ENCODE data around the gene PHOX2A.

PHOX2A gene

DNA sequence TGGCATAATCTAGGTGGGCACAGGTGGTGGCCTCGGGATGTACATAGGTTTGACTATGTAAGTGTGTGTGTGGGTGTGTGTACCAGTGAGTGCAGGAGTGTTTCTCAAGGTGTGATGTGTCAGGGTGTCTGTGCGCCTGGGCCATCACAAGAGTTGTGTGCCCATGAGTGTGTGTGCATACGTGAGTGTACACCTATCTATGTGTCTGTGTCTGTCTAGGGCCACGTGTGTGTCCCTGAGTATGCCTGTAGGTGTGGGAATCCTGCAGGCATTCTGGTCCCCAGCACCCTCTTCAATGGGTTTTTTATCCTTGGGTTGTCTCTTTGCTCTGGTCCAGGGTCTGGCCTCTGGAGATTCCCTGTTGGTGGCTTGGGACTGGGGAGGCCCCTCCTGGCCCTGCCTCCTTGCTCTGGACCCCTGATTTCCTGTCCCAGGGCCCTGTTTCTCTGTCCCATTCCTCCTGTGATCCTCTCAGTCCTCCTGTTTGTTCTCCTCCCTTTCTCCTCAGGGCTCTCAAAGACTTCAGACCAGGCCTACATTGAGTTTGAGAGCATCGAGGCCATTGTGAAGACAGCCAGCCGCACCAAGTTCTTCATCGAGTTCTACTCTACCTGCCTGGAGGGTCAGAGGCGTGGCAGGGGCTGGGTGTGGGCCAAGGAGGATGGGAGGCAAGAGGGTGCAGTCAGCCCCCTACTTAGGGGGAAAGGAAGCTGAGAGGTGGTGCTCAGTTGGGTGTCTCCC lies 10.0 kb downstream of the PHOX2A start:
- no peak for TF ChIP-seq ZNF274 (IDR thresholded peaks at IDR 0.05; ENCODE audit: low read depth, low read length)
- no peak overlapping the region for H3K4me3 ChIP-seq (ENCODE audit: low read length)

GRCh38 chr11:72233056-72233772 lies 10.8 kb downstream of the PHOX2A start:
- TF ChIP-seq ZNF274 (IDR thresholded peaks at IDR 0.05; ENCODE audit: low read depth, low read length), result no peak
- H3K4me3 ChIP-seq (ENCODE audit: low read length), result no peak overlapping the region

DNA sequence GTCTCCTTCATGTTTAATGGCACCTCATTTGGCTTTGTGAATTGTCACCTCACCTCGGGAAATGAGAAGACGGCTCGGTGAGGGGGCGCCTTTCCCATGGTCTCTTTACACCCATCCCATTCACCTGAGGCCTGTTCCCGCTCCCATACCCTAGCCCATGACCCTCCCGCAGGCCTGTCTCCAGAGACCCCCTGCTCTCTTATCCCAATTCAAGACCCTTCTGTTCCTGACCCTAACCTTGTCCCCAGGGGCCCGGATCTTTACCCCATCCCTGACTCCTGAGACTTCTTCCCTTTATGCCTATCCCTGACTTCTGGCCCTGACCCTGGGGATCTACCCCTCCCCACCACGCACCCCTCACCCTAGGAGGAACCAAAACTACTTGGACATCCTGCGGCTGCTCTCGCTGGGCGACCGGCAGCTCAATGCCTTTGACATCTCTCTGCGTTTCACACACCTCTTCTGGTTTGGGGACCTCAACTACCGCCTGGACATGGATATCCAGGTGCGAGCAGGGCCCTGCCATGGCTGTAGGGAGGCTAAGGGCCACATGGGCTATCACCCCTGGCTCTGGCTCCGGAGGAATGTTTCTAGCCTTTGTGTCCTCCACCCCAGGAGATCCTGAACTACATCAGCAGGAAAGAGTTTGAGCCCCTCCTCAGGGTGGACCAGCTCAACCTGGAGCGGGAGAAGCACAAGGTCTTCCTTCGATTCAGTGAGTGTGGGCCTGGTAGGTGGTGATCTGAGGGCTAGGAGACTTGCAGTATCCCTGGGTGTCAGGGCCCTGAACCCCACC lies 11.5 kb downstream of the PHOX2A start:
- no peak for TF ChIP-seq ZNF274 (IDR thresholded peaks at IDR 0.05; ENCODE audit: low read depth, low read length)
- no peak overlapping the region for H3K4me3 ChIP-seq (ENCODE audit: low read length)

DNA sequence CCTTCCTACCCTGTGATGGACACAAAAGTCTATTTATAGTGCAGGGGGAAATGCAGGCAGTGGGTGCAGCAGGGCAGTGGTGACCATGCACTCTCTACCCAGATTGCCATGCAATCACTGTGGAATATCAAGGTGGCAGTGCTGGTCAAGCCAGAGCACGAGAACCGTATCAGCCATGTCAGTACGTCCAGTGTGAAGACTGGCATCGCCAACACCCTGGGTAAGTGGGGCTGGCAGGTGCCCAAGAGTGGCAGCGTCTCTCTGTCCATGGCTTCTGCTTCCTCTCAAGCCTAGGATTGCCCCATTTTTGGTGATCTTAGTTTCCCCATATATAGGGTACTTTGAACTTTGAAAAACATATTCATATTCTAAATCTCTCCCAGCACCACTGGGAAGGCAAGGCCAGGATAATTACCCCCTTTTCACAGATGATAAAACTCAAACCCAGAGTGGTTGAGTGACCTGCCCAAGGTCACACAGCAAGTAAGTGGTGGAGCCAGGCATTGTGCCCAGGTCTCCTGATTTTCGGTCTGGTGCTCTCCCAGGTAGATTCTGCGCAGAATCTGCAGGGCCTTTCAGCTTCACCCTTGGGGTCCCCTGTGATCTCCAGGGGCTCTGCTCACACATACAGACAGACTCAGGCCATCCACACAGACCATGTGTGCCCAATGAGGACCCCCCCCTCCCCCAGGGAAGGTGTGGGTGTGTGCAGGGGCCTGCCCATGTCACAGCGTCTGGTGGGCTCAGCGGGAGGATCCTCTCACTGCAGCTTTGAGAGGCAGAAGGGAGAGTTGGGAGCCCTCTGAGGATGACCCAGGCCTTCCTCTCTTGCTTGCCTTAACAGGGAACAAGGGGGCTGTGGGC lies 12.3 kb downstream of the PHOX2A start:
- TF ChIP-seq ZNF274 (IDR thresholded peaks at IDR 0.05; ENCODE audit: low read depth, low read length), result no peak
- H3K4me3 ChIP-seq (ENCODE audit: low read length), result no peak overlapping the region

- no peak for TF ChIP-seq ZNF274 (IDR thresholded peaks at IDR 0.05; ENCODE audit: low read depth, low read length)
- no peak overlapping the region for H3K4me3 ChIP-seq (ENCODE audit: low read length)
These were observed 13.1 kb downstream of the PHOX2A start for GRCh38 chr11:72230764-72231365.

GRCh38 chr11:72229925-72230763 lies 13.8 kb downstream of the PHOX2A start:
- H3K4me3 ChIP-seq (ENCODE audit: low read length), result no peak overlapping the region
- no peak for TF ChIP-seq ZNF274 (IDR thresholded peaks at IDR 0.05; ENCODE audit: low read depth, low read length)

DNA sequence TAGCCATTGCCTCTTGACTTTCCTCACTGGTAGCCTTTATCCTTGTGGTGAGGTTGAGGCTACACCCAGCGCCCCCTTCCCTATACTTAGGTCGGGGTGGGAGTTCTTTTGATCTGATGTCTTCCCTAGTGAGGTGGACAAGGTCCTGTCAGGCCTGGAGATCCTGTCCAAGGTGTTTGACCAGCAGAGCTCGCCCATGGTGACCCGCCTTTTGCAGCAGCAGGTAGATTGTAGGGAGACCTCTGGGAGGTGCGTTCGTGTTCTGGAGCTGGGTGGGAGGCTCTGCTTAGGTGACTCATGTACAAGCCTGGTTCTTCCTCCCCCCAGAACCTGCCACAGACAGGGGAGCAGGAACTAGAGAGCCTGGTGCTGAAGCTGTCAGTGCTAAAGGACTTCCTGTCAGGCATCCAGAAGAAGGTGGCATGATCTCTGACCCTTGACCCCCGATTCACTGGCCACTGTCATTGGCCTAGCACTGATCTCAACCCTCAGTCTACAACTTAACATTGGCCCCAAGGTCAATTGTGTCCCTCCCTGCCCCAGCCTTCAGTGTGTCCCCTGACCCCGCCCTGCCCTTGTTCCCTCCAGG lies 14.5 kb downstream of the PHOX2A start:
- TF ChIP-seq ZNF274 (IDR thresholded peaks at IDR 0.05; ENCODE audit: low read depth, low read length), result no peak
- no peak overlapping the region for H3K4me3 ChIP-seq (ENCODE audit: low read length)

GRCh38 chr11:72228844-72229231 lies 15.1 kb downstream of the PHOX2A start:
- no peak overlapping the region for H3K4me3 ChIP-seq (ENCODE audit: low read length)

DNA sequence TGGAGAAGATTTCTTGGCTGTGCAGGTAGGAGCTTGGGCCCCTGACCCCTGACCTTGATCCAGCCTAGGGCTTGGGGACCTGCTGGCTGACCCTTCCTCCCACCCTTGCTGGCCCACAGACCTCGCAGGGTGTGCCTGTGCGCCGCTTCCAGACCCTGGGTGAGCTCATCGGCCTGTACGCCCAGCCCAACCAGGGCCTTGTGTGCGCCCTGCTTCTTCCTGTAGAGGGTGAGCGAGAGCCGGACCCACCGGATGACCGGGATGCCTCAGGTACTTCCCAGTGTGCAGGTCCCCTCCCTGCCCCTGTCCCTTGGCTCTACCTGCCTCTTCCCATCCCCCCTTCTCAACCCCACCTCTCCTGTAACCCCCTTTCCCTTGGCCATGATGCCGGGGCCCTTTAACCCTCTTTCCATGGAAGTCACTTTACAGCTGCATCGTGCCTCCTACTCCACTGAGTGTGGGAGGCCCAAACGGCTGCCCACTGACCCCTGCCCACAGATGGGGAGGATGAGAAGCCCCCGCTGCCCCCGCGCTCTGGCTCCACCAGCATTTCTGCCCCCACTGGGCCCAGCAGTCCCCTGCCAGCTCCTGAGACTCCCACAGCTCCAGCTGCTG lies 15.6 kb downstream of the PHOX2A start:
- TF ChIP-seq ZNF274 (IDR thresholded peaks at IDR 0.05; ENCODE audit: low read depth, low read length), result no peak

More at GRCh38 chr11:72228844-72229231, 15.1 kb downstream of the PHOX2A start:
- TF ChIP-seq ZNF274 (IDR thresholded peaks at IDR 0.05; ENCODE audit: low read depth, low read length), result no peak

GRCh38 chr11:72227316-72228228 lies 16.4 kb downstream of the PHOX2A start:
- H3K4me3 ChIP-seq (ENCODE audit: low read length), result no peak overlapping the region
- TF ChIP-seq ZNF274 (IDR thresholded peaks at IDR 0.05; ENCODE audit: low read depth, low read length), result no peak

More for the DNA sequence above, 15.6 kb downstream of the PHOX2A start:
- H3K4me3 ChIP-seq (ENCODE audit: low read length), result no peak overlapping the region

DNA sequence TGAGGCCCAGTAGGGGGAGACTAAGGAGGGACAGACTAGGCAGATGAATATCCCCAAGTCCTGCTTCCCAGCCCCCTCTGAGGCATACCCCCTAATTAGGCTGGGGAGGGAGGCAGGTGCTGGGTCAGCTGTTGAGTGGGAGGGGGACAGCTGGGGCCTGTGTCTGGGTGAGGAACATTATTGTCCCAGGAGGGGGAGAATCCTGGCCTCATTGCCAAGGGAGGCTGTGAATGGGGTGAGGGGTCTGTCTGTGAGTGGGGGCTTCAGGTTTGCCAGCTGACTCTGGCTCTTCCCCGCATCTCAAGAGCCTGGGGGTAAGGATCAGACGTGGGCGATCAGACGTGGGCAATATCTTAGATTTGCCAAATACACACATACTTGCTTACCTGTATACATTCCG lies 17.3 kb downstream of the PHOX2A start:
- no peak overlapping the region for H3K4me3 ChIP-seq (ENCODE audit: low read length)
- no peak for TF ChIP-seq ZNF274 (IDR thresholded peaks at IDR 0.05; ENCODE audit: low read depth, low read length)

Measured in GM08714 (cell line).